ENCODE measurements around the gene GABPA. TPM values are rescaled to one million over a fixed set of nuclear protein-coding genes. Genes with fewer than 3 reads are reported as not detected.

Gene GABPA
- total and polyA plus RNA-seq, 2 of the 13 experiments (the other 11 are each of a cell fraction or from before 2014, with no cell fraction given): 7.4 to 13.2 TPM

- 0 out of 2 replicates have a peak, but pooled peaks have one; percentile 49 for TF ChIP-seq CSRNP1 (CRISPR knock-in tag; IDR thresholded peaks at IDR 0.05)
- TF ChIP-seq IKZF5 (CRISPR knock-in tag; IDR thresholded peaks at IDR 0.05): no peak
- TF ChIP-seq SOX6 (IDR thresholded peaks at IDR 0.05): no peak
- 0 out of 2 replicates have a peak, but pooled peaks have one; percentile 2 for TF ChIP-seq SOX6 (CRISPR knock-in tag; IDR thresholded peaks at IDR 0.05)
- no peak for TF ChIP-seq ZNF547 (CRISPR knock-in tag; IDR thresholded peaks at IDR 0.05)
- TF ChIP-seq MNT (IDR thresholded peaks at IDR 0.05): peak; percentile 8; the same call in 1 of the 2 replicates
- TF ChIP-seq TBP (CRISPR knock-in tag; IDR thresholded peaks at IDR 0.05): no peak
Observed at GRCh38 chr21:25733859-25734653, 716 bp upstream of the GABPA start (continued).

- peaks cover 71% of the 10 kb centered on the region for H3K79me2 ChIP-seq (ENCODE audit: insufficient read depth, low read length)
- H3K36me3 ChIP-seq (replicated peaks in 1 of 2; ENCODE audit: control insufficient read depth in 1 of 2, insufficient read depth in 2 of 2, low read length in 2 of 2): peaks cover 2 to 11% of the 10 kb centered on the region in 2 experiments; a peak in 4 of 5 replicates
- CTCF ChIA-PET (ENCODE audit: low intra/inter-chr PET ratio, low total read pairs): interaction anchor here (1.6 kb wide), 1 partner anchor 67 kb away, joined by 5 read pairs; no protein-coding TSS in a partner anchor
- H3K27ac ChIP-seq (ENCODE audit: extremely low read length, insufficient read depth, low read length): peak overlapping the region; percentile 100
- no peaks in the 10 kb centered on the region for H3K9me3 ChIP-seq (ENCODE audit: low read length)
- H3K4me3 ChIP-seq (replicated peaks in 1 of 3; ENCODE audit: insufficient read depth in 1 of 3, low read depth in 2 of 3, low read length in 3 of 3): peak overlapping the region; percentile 72 to 96 (median 83)
- peak overlapping the region; percentile 92 for H3K4me2 ChIP-seq (ENCODE audit: low read depth, low read length)
- intact Hi-C loops (cut with micrococcal nuclease; ENCODE audit: unreplicated experiment) (loop anchor here (5.0 kb wide), 1 partner anchor 263 kb away; no protein-coding TSS in a partner anchor), in situ Hi-C loops (cut with HindIII; ENCODE audit: extremely low pct_ligation_motif_present, low pct_unique_long_range_greater_than_20kb) (loop anchor here (5.0 kb wide), 1 partner anchor 127 kb away; the partner anchor contains the start of gene MRPL39)
- DNase-seq (ENCODE audit: low spot score) (no peak), FAIRE-seq (no peak), ATAC-seq (no peak)
- H3K27me3 ChIP-seq (ENCODE audit: control insufficient read depth in 1 of 2, insufficient read depth in 2 of 2, low read length in 2 of 2): no peaks in the 10 kb centered on the region; a peak in 1 of 5 replicates
- H4K20me1 ChIP-seq (ENCODE audit: insufficient read depth, low read length): peaks cover 16% of the 10 kb centered on the region; the same call in 1 of the 2 replicates
- peak overlapping the region; percentile 100 for H3K9ac ChIP-seq (ENCODE audit: insufficient read depth, low read depth, low read length)
- no TSS peak for BruUV-seq (replicated peaks)
- POLR2A ChIA-PET: interaction anchor here (1.4 to 2.2 kb wide), 3 partner anchors 13 to 128 kb away, joined by 6 to 9 read pairs (median 8); no protein-coding TSS in a partner anchor
- no peak overlapping the region for H2AFZ ChIP-seq (ENCODE audit: low read length)
- peaks cover 32% of the 10 kb centered on the region for H3K4me1 ChIP-seq (ENCODE audit: insufficient read depth, low read length)
- WGBS (ENCODE audit: low lambda C conversion rate): 0% methylated on average over 4 of the region's 10 CpGs
- peak; percentile 51; the same call in 1 of the 2 replicates for TF ChIP-seq PHF8 (CRISPR knock-in tag; IDR thresholded peaks at IDR 0.05)
- peak; percentile 27; the same call in 1 of the 2 replicates for TF ChIP-seq TIGD3 (CRISPR knock-in tag; IDR thresholded peaks at IDR 0.05; ENCODE audit: borderline replicate concordance)
- peak; percentile 83 to 88 for TF ChIP-seq POLR2A (IDR thresholded peaks at IDR 0.05; ENCODE audit: insufficient read depth in 1 of 2, low read depth in 2 of 2, low read length in 2 of 2)
- 0 out of 2 replicates have a peak, but pooled peaks have one; percentile 35 for TF ChIP-seq ZNF138 (CRISPR knock-in tag; IDR thresholded peaks at IDR 0.05; ENCODE audit: low read depth)
- TF ChIP-seq CEBPG (CRISPR knock-in tag; IDR thresholded peaks at IDR 0.05): no peak
- TF ChIP-seq THAP7 (CRISPR knock-in tag; IDR thresholded peaks at IDR 0.05): no peak
- TF ChIP-seq YEATS2 (CRISPR knock-in tag; IDR thresholded peaks at IDR 0.05; ENCODE audit: borderline replicate concordance): no peak
- TF ChIP-seq ZMAT3 (CRISPR knock-in tag; conservative IDR thresholded peaks at IDR 0.05): peak; percentile 80
Observed at GRCh38 chr21:25734654-25734903, 193 bp upstream of the GABPA start.
